Hematopoietic multipotent progenitor cell treated with erythropoietin and hydrocortisone succinate and interleukin-3 and kit ligand, for 6 days (in vitro differentiated cells): Measurements from ENCODE around the gene PTGER3.
"Not testable (repeated sequence)": the region's sequence is repeated elsewhere in the genome, so short reads cannot be mapped to it uniquely, and the experiment has no call there.

Experiments
- DNase-seq: peaks from one replicate; pipeline ENCODE4 v3.0.0-alpha.2; 2015

PTGER3 gene

DNA sequence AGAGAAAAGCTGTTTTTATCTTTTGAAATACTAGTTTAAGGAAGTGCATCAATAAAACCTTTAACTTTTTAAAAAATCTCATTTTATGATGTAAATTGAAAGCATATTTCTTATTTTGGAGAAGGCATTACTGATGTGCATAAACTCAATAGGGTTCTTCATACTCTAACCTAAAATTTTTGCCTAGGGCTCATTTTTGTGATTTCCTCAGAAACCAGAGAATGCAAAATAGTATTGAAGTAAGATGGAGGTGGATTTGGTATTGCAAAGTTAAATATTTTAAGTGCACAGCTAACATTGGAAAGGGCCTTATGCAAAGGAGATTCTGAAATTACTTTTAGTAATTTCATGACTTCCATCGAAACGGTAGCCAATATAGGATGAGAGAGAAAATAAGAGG is 101.9 kb downstream of the PTGER3 start:
- DNase-seq: no peak

DNA sequence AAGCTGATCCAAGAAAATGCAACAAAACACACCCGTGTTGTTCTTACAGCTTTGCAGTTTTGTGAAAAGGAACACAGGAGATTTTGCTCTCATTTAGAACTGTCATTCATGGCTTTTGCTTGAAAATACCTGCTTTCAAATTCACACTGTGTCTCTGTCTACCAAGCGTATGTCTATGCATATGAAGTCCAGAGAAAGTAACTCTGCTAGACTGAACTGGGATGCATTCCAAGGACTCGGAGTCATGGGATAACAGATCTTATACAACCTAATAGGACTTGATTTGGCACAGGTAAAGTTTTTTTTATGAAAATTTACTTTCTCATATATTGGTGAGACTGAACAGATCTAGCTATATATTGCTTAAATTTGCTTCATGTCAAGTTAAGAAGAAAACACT is 102.4 kb downstream of the PTGER3 start:
- no peak for DNase-seq

DNA sequence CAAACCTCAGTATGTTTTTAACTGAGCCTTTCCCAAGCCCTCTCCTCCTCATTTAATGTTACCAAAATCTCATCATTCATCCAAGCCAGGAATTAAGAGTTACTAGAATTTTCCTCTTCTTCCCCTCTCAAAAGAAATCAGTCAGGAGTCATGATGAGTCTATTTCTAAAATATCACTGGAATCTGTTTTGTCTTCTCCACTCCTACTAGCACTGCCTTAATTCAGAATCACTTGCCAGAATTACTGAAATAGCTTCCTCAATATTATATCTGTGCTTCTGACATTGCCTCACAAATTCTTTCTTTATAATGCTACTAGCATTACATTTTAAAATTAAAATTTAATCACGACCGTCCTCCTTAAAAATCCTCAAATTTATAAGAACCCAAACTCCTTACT is 106.1 kb downstream of the PTGER3 start:
- no peak for DNase-seq

DNA sequence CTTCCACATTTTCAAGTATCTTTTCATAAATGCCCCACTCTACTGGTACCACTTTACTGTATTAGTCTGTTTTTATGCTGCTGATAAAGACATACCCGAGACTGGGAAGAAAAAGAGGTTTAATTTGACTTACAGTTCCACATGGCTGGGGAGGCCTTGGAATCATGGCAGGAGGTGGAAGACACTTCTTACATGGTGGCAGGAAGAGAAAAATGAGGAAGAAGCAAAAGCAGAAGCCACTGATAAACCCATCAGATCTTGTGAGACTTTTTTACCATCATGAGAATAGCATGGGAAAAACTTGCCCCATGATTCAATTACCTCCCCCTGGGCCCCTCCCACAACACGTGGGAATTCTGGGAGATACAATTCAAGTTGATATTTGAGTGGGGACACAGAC is 107.2 kb downstream of the PTGER3 start:
- DNase-seq: not testable (repeated sequence)

DNA sequence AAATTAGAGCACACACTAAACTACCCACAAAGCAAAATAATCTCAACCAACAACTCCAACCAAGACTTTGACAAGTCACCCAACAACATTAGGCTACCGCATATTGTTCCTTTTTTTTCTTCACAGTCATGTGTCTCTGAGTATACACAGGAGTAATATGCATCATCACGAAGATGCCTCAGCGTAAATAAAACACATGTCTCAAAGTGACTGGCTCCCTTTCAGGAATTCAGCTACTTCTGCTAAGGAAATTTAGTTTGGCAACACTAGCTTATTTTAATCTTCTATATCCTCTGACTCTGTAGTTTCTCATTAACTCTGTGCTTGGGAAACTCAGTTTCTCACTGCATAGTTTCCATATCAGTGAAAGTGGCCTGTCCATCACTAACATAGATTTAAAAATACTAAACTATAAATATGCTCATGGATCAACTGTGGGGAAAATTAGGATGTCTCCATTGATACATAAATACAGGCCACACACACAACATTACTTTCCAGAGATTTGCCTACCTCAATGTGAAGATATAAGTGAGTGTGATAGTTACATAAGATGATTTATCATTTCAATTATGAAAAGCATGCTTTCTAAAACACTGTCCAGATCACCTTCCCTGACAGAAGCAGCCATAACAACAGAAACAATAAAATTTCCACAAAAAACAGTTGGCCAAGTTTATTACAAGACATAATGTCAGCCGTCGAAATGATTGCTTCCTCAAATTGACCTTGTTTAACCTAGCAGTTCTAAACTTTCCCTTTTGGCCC is 113.2 kb downstream of the PTGER3 start:
- DNase-seq: no peak

DNA sequence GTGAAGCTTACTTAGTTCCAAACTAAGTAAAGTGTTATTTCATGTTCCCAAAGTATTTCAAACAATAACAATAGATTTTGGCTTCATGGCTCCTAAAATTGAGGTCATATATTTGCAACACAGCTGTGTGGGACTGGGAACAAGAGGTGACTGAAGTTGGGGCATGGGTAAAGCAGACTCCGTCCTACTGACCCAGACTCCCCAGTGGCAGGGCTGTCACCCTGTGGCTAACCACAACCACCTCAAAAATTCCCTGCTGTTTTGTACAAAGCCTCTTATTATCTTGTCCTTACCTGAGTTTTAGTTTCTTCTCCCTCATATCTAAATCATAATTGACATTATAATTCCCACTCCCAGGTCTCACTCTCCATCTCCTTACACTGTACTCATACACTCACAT is 117.6 kb downstream of the PTGER3 start:
- DNase-seq: no peak

DNA sequence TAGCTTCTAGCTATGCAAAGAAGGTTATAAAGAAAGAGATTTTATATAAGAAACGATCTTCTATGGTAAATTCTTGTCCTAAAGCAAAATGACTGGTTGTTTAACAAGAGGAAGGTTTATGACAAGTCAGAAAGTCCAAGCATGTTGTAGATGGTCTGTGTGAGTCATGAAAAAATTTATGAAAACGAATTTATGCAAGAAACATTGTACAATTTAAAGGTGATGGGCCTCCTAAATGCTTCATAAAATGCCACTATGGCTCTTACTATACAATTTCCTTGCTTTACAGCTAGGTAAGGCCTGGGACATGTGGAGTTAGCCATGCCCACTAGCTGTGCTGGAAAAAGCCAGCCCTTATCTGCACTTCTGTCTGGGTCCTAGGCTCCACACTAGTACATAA is 125.4 kb downstream of the PTGER3 start:
- DNase-seq: no peak
